Measurements from ENCODE around the gene LCLAT1.
A peak's percentile ranks its signal among the peaks of the same experiment; 100 is the strongest.

LCLAT1 gene

DNA sequence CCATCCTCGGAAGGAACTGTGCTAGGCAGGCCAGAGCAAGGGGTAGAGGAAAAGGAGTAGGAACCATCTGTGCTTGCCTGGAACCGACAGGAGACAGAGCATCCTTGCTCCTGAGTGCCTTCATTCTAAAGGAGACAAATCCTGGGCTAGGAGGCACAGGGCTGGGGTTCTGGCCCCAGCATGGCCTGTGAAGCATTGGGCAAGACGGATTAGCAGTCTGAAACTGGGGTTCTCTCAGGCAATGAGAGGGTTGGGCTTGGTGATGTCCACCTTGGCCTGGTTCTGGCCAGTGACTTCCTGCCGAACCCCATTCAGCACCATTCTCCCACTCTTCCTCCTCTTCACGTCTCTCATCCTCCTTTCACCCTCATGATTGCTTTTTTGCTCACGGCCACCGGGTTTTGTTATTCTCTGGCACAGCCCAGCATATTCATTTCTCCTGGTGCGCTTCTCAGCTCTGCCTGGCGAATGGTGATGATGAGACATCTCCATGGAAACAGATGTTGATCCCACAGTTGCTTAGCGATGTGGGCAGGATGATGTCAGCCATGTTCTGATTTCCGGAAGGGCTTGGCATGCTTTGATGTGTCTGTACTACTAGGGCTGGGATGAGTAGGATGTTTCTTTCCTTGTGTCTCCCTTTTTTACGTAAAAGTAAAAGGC is 232.5 kb downstream of the LCLAT1 start:
- DNase-seq = no peak

- DNase-seq = no peak
Observed at GRCh38 chr2:30680121-30680520, 233.1 kb downstream of the LCLAT1 start.

DNA sequence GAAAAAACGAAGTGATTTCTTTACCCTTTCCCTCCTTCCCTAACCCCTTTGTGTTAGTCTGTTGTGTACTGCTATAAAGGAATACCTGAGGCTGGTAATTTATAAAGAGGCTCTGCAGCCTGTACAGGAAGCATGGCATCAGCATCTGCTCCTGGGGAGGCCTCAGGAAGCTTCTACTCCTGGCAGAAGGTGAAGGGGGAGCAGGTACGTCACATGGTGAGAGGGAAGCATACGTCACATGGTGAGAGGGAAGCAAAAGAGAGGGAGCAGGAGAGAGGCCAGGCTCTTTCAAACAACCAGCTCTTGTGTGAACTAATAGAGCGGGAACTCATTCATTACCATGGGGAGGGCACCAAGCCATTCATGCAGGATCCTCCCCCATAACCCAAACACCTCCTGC is 234.0 kb downstream of the LCLAT1 start:
- no peak for DNase-seq

DNA sequence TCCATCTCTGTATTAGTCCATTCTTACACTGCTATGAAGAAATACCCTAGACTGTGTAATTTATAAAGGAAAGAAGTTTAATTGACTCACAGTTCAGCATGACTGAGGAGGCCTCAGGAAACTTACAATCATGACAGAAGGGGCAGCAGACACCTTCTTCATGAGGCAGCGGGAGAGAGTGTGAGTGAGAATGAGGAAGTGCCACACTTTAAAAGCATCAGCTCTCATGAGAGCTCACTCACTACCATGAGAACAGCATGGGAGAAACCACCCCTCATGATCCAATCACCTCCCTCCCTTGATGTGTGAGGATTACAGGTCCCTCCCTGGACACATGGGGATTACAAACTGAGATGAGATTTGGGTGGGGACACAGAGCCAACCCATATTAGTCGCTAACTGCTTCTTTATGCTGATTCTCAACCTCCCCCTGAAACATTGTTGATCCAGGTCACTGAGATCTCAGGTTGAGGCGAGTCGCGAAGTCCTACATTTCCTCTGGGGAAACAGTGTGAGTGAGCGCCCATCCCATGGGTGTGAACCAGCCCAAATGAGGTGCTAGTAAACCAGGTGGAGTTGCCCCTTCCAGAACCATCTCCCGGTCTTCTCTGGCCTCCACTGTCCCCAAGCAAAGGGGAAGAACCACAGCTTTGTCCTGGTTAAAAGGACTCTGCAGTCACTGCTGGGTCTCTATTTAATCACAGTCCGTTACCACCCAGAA is 236.3 kb downstream of the LCLAT1 start:
- no peak for DNase-seq

DNA sequence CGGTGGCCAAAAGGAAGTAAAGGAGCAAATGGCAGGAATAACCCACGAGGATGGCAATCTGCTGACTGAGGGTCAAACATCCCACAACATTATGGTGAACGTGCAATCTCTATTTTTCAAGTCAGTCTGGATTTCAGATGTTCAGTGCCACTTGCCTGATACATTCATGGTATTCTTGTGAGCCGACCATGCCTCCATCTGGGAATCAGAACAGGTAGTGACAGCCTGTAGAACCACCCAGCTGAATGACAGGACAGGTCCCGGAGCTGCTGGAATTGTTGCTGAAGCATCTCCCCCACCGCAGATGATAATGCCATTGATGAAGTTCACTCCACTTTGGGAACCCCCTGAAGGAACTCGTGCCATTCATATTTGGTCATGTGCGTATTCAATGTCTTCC is 237.0 kb downstream of the LCLAT1 start:
- no peak for DNase-seq

- DNase-seq = no peak
Observed at GRCh38 chr2:30684516-30684915, 237.5 kb downstream of the LCLAT1 start.

DNA sequence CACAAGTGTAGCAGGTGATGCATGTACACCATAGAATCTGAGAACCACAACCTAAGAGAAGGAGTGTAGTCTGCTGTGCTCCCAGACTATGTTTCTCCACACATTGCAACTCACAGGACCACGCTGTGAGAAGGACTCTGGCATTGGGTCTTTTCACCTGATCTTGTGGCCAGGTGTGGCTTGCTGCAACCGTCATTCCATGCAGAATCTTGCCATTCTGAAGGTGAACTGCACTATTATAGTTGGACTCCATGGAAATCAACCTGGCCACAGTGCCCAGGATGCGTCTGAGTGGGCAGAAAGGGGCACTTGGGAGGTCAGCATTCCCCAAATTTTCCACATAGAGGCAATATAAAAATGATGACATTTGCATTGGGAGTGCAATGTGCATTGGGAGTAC is 237.9 kb downstream of the LCLAT1 start:
- no peak for DNase-seq

GRCh38 chr2:30686000-30686399 is 239.0 kb downstream of the LCLAT1 start:
- peak in 1 of 2 donors; percentile 24 for DNase-seq

DNA sequence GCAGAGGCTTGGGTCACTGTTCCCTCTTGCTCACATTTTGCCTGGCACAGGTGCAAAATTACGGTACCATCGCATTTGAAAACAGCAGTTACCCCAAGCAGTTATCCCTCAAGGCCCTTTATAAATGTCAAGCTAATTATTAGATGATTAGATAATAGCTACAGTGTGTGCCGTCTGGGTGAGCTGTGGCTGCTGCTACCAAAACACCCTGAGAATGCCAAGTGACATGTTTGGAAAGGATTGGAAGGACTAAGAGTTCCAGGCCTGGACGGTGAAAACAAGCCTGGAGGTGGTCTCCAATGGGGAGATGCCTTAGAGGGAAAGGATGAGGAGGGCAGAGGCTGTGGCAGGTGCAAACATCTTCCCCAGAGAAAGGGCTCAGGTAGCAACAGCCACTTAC is 239.6 kb downstream of the LCLAT1 start:
- no peak for DNase-seq

GRCh38 chr2:30688956-30689401 is 241.9 kb downstream of the LCLAT1 start:
- DNase-seq = no peak

- DNase-seq = no peak
Observed at GRCh38 chr2:30689496-30690125, 242.6 kb downstream of the LCLAT1 start.

DNA sequence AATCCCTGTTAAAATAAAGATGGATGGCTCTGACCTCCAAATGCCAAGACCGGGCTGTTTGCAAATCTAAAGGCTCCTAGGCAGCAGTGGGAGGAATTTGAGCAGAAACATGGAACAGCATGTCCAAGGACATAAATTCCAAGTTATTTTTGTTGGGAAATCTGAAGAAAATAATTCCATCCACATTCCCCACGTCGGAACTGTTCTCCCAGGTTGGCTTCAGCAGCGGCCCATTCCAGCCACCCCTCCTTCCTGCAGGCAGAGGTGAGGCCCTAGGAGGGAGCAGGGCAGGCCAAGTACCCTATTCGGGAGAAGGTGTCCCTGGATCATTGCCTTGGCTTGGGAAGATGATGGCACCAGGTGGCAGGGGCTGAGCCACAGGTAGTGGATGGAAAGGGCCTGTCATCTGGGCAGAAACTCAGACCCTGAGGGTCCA is 243.1 kb downstream of the LCLAT1 start:
- no peak for DNase-seq

- DNase-seq = no peak
Observed at GRCh38 chr2:30691091-30691947, 244.3 kb downstream of the LCLAT1 start.

- DNase-seq = no peak
Observed at GRCh38 chr2:30691948-30692828, 245.1 kb downstream of the LCLAT1 start.

- DNase-seq = no peak
Observed at GRCh38 chr2:30692829-30693275, 245.8 kb downstream of the LCLAT1 start.

All from stimulated activated CD4-positive, alpha-beta T cell treated with anti-CD3 and anti-CD28 coated beads, Interleukin-2, amount 100 ng/mL, for 24 hours (primary cell).